Mesenchymal stem cell (in vitro differentiated cells and primary cell): ENCODE measurements around the gene GLP1R.
A peak's percentile ranks its signal among the peaks of the same experiment; 100 is the strongest.

Experiments
- DNase-seq: peaks from one replicate; pipeline ENCODE4 v3.0.0-alpha.2; 2013
- H2AFZ ChIP-seq: one replicate; pipeline ENCODE4 v1.6.1; 2013; ENCODE audit warnings: low read depth, mild to moderate bottlenecking, control low read depth, inconsistent platforms, low read length, moderate library complexity
- H2AK5ac ChIP-seq: 2 replicates; pipeline ENCODE4 v1.6.1; 2013; ENCODE audit warnings: low read length, moderate library complexity, mild to moderate bottlenecking, inconsistent platforms; ENCODE audit not compliant: severe bottlenecking
- H2BK120ac ChIP-seq: one replicate; pipeline ENCODE4 v1.6.1; 2013; ENCODE audit warnings: low read depth, mild to moderate bottlenecking, inconsistent platforms, low read length, moderate library complexity
- H2BK12ac ChIP-seq, 2 experiments: one replicate each; pipeline ENCODE4 v1.6.1; 2013; ENCODE audit warnings: inconsistent platforms in 2 of 2, low read length in 2 of 2, mild to moderate bottlenecking in 2 of 2, moderate library complexity in 2 of 2, control low read depth in 1 of 2
- H2BK15ac ChIP-seq: one replicate; pipeline ENCODE4 v1.6.1; 2013; ENCODE audit warnings: mild to moderate bottlenecking, low read depth, inconsistent platforms; ENCODE audit not compliant: poor library complexity, severe bottlenecking
- H2BK5ac ChIP-seq: 2 replicates; pipeline ENCODE4 v1.6.1; 2013; ENCODE audit warnings: low read depth, mild to moderate bottlenecking, low read length, control low read depth, inconsistent platforms; ENCODE audit not compliant: poor library complexity, severe bottlenecking
- H3K14ac ChIP-seq, 2 experiments: one replicate each; pipeline ENCODE4 v1.6.1; 2013; ENCODE audit warnings: inconsistent platforms in 2 of 2, low read length in 2 of 2, control low read depth in 1 of 2, mild to moderate bottlenecking in 1 of 2, moderate library complexity in 1 of 2
- H3K18ac ChIP-seq, 2 experiments: one replicate each; pipeline ENCODE4 v1.6.1; 2013; ENCODE audit warnings: inconsistent platforms in 2 of 2, low read length in 2 of 2, control low read depth in 1 of 2, low read depth in 1 of 2, mild to moderate bottlenecking in 1 of 2
- H3K23ac ChIP-seq, 2 experiments: one replicate each; pipeline ENCODE4 v1.6.1; 2013; ENCODE audit warnings: inconsistent platforms in 2 of 2, low read length in 2 of 2, mild to moderate bottlenecking in 2 of 2, moderate library complexity in 2 of 2, control low read depth in 1 of 2
- H3K27ac ChIP-seq: 2 replicates; pipeline ENCODE4 v1.5.1; 2013; ENCODE audit warnings: mild to moderate bottlenecking, moderate library complexity, low read length, control low read depth, inconsistent platforms; ENCODE audit not compliant: poor library complexity, severe bottlenecking
- H3K27me3 ChIP-seq, 2 experiments: 2 replicates each; pipeline versions ENCODE4 v1.6.1 to v1.7.0; 2013; ENCODE audit warnings: low read length in 2 of 2, mild to moderate bottlenecking in 2 of 2, moderate library complexity in 2 of 2, control low read depth in 1 of 2, inconsistent platforms in 1 of 2; ENCODE audit not compliant: control insufficient read depth in 1 of 2, insufficient read depth in 1 of 2
- H3K36me3 ChIP-seq, 2 experiments: 2 replicates each; pipeline versions ENCODE4 v1.6.1 to v1.7.0; 2013; ENCODE audit warnings: low read length in 2 of 2, control low read depth in 1 of 2, inconsistent platforms in 1 of 2, low read depth in 1 of 2, mild to moderate bottlenecking in 1 of 2; ENCODE audit not compliant: insufficient read depth in 2 of 2, control insufficient read depth in 1 of 2
- H3K4ac ChIP-seq, 2 experiments: one replicate each; pipeline ENCODE4 v1.6.1; 2013; ENCODE audit warnings: inconsistent platforms in 2 of 2, low read length in 2 of 2, mild to moderate bottlenecking in 2 of 2, moderate library complexity in 2 of 2, control low read depth in 1 of 2, low read depth in 1 of 2
- H3K4me1 ChIP-seq: 2 replicates; pipeline ENCODE4 v1.6.1; 2013; ENCODE audit warnings: low read depth, low read length, control low read depth; ENCODE audit not compliant: control insufficient read depth, insufficient read depth
- H3K4me2 ChIP-seq: 2 replicates; pipeline ENCODE4 v1.6.1; 2013; ENCODE audit warnings: low read length, mild to moderate bottlenecking, inconsistent platforms; ENCODE audit not compliant: poor library complexity, severe bottlenecking
- H3K4me3 ChIP-seq, 2 experiments: 2 replicates each; pipeline versions ENCODE4 v1.5.1 to v1.7.0; 2013; ENCODE audit warnings: low read length in 2 of 2, mild to moderate bottlenecking in 2 of 2, control low read depth in 1 of 2, low read depth in 1 of 2; ENCODE audit not compliant: insufficient read depth in 1 of 2
- H3K79me1 ChIP-seq: replicated peaks from 2 replicates; pipeline ENCODE4 v1.6.1; 2013; ENCODE audit warnings: mild to moderate bottlenecking, control low read depth, low read length, inconsistent platforms; ENCODE audit not compliant: poor library complexity, severe bottlenecking
- H3K9ac ChIP-seq: 2 replicates; pipeline ENCODE4 v1.7.0; 2013; ENCODE audit warnings: mild to moderate bottlenecking, low read length, moderate library complexity
- H3K9me3 ChIP-seq: 2 replicates; pipeline ENCODE4 v1.7.0; 2013; ENCODE audit warnings: mild to moderate bottlenecking, low read length; ENCODE audit not compliant: control insufficient read depth
- H4K8ac ChIP-seq: one replicate; pipeline ENCODE4 v1.6.1; 2013; ENCODE audit warnings: inconsistent platforms, mild to moderate bottlenecking, low read length, moderate library complexity
- H4K91ac ChIP-seq: one replicate; pipeline ENCODE4 v1.6.1; 2013; ENCODE audit warnings: mild to moderate bottlenecking, low read length, inconsistent platforms
- WGBS: methylation state at CpG from one replicate; pipeline ENCODE4 v1.1.7; 2013; ENCODE audit warnings: mixed read lengths; 5-methylcytosine and 5-hydroxymethylcytosine counted together

The GLP1R gene

GRCh38 chr6:39086711-39087110 lies 38.1 kb downstream of the GLP1R start:
- no peak overlapping the region for H3K14ac ChIP-seq
- H3K9ac ChIP-seq = no peak overlapping the region

GRCh38 chr6:39087197-39087596 lies 38.6 kb downstream of the GLP1R start:
- 86% methylated on average over 4 of the region's 7 CpGs for WGBS

More at GRCh38 chr6:39086711-39087110, 38.1 kb downstream of the GLP1R start:
- DNase-seq = no peak
- H3K79me1 ChIP-seq = no peaks in the 10 kb centered on the region
- no peak overlapping the region for H4K8ac ChIP-seq
- no peak overlapping the region for H3K4me2 ChIP-seq
- no peaks in the 10 kb centered on the region for H3K4me1 ChIP-seq
- no peak overlapping the region for H2AK5ac ChIP-seq
- no peak overlapping the region for H3K18ac ChIP-seq
- 83% methylated on average over 6 of the region's 6 CpGs for WGBS
- H3K4ac ChIP-seq = no peak overlapping the region
- H3K9me3 ChIP-seq = no peaks in the 10 kb centered on the region
- H3K4me3 ChIP-seq = no peak overlapping the region
- no peak overlapping the region for H2BK15ac ChIP-seq
- H3K23ac ChIP-seq = no peak overlapping the region
- H2AFZ ChIP-seq = no peak overlapping the region
- no peaks in the 10 kb centered on the region for H3K36me3 ChIP-seq
- no peak overlapping the region for H2BK5ac ChIP-seq
- H3K27ac ChIP-seq = no peak overlapping the region
- peaks cover 17 to 76% of the 10 kb centered on the region in 2 experiments for H3K27me3 ChIP-seq
- H2BK12ac ChIP-seq = no peak overlapping the region
- H4K91ac ChIP-seq = no peak overlapping the region
- no peak overlapping the region for H2BK120ac ChIP-seq

GRCh38 chr6:39088331-39088730 lies 39.8 kb downstream of the GLP1R start:
- Histone ChIP-seq H3K23ac (no peak overlapping the region), H2BK12ac (no peak overlapping the region), H2AK5ac (no peak overlapping the region), H4K91ac (no peak overlapping the region), H3K27me3 (peaks cover 5 to 61% of the 10 kb centered on the region in 2 experiments), H2BK120ac (no peak overlapping the region), H3K79me1 (no peaks in the 10 kb centered on the region), H3K36me3 (no peaks in the 10 kb centered on the region), H4K8ac (no peak overlapping the region), H3K9me3 (no peaks in the 10 kb centered on the region), H3K4me1 (no peaks in the 10 kb centered on the region), H3K4ac (no peak overlapping the region), H3K14ac (no peak overlapping the region), H2BK5ac (no peak overlapping the region), H2BK15ac (no peak overlapping the region), H3K4me3 (no peak overlapping the region), H3K4me2 (no peak overlapping the region), H3K27ac (no peak overlapping the region), H3K18ac (no peak overlapping the region), H3K9ac (no peak overlapping the region), H2AFZ (no peak overlapping the region)
- peak; percentile 59 for DNase-seq
- 0% methylated on average over 3 of the region's 4 CpGs for WGBS

More at GRCh38 chr6:39087197-39087596, 38.6 kb downstream of the GLP1R start:
- Histone ChIP-seq H3K4ac (no peak overlapping the region), H3K79me1 (no peaks in the 10 kb centered on the region), H3K23ac (no peak overlapping the region), H3K4me2 (no peak overlapping the region), H3K27ac (no peak overlapping the region), H3K27me3 (peaks cover 12 to 71% of the 10 kb centered on the region in 2 experiments), H3K4me3 (no peak overlapping the region), H3K18ac (no peak overlapping the region), H2BK15ac (no peak overlapping the region), H3K14ac (no peak overlapping the region), H3K36me3 (no peaks in the 10 kb centered on the region), H4K8ac (no peak overlapping the region), H3K9ac (no peak overlapping the region), H2BK5ac (no peak overlapping the region), H2BK120ac (no peak overlapping the region), H3K4me1 (no peaks in the 10 kb centered on the region), H2AK5ac (no peak overlapping the region), H3K9me3 (no peaks in the 10 kb centered on the region), H2AFZ (no peak overlapping the region), H2BK12ac (no peak overlapping the region), H4K91ac (no peak overlapping the region)
- DNase-seq = no peak

GRCh38 chr6:39090036-39090435 lies 41.5 kb downstream of the GLP1R start:
- H2BK120ac ChIP-seq = no peak overlapping the region
- no peak overlapping the region for H4K8ac ChIP-seq
- no peak overlapping the region for H3K9ac ChIP-seq
- H3K18ac ChIP-seq = no peak overlapping the region
- no peaks in the 10 kb centered on the region for H3K9me3 ChIP-seq
- no peaks in the 10 kb centered on the region for H3K79me1 ChIP-seq
- H2AK5ac ChIP-seq = no peak overlapping the region
- no peaks in the 10 kb centered on the region for H3K4me1 ChIP-seq
- no peak overlapping the region for H2BK12ac ChIP-seq
- H4K91ac ChIP-seq = no peak overlapping the region
- no peak overlapping the region for H3K4ac ChIP-seq
- no peak overlapping the region for H3K4me3 ChIP-seq
- H3K36me3 ChIP-seq = no peaks in the 10 kb centered on the region
- no peak overlapping the region for H2AFZ ChIP-seq
- H2BK15ac ChIP-seq = no peak overlapping the region
- H3K23ac ChIP-seq = no peak overlapping the region
- peaks cover 5 to 44% of the 10 kb centered on the region in 2 experiments for H3K27me3 ChIP-seq
- H2BK5ac ChIP-seq = no peak overlapping the region
- 60% methylated on average over 2 of the region's 4 CpGs for WGBS
- H3K27ac ChIP-seq = no peak overlapping the region
- DNase-seq = no peak
- no peak overlapping the region for H3K4me2 ChIP-seq
- no peak overlapping the region for H3K14ac ChIP-seq
